OCI-LY3 (cell line): ENCODE data around the gene IFFO2.

Experiments
- CTCF ChIP-seq: fragments of 200-600, 300-600 bp; sonication (generic); IDR thresholded peaks from 2 replicates; pipeline ENCODE4 v1.5.1; 2014; ENCODE audit warnings: antibody characterized with exemption, low read length, low read depth
- EZH2phosphoT487 ChIP-seq: fragments of 200-600 bp; shearing (Covaris generic); IDR thresholded peaks from 2 replicates; pipeline ENCODE4 v1.6.1; 2018; ENCODE audit warnings: antibody characterized with exemption, mixed run types, low read depth

- peak; percentile 94 for TF ChIP-seq CTCF
- no peak for TF ChIP-seq EZH2phosphoT487
These were observed 43.2 kb downstream of the IFFO2 start for GRCh38 chr1:18913065-18913835.
